ENCODE results near the gene OR52H1.

- TF ChIP-seq KDM1A (IDR thresholded peaks at IDR 0.05; ENCODE audit: low read depth): no peak
- TF ChIP-seq, protein P1, sequence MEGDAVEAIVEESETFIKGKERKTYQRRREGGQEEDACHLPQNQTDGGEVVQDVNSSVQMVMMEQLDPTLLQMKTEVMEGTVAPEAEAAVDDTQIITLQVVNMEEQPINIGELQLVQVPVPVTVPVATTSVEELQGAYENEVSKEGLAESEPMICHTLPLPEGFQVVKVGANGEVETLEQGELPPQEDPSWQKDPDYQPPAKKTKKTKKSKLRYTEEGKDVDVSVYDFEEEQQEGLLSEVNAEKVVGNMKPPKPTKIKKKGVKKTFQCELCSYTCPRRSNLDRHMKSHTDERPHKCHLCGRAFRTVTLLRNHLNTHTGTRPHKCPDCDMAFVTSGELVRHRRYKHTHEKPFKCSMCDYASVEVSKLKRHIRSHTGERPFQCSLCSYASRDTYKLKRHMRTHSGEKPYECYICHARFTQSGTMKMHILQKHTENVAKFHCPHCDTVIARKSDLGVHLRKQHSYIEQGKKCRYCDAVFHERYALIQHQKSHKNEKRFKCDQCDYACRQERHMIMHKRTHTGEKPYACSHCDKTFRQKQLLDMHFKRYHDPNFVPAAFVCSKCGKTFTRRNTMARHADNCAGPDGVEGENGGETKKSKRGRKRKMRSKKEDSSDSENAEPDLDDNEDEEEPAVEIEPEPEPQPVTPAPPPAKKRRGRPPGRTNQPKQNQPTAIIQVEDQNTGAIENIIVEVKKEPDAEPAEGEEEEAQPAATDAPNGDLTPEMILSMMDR (IDR thresholded peaks at IDR 0.05): no peak
- TF ChIP-seq POLR2A (IDR thresholded peaks at IDR 0.05; ENCODE audit: low read length): no peak
- TF ChIP-seq ESRRA (IDR thresholded peaks at IDR 0.05; ENCODE audit: borderline replicate concordance, low read length): no peak
- TF ChIP-seq RARB (CRISPR knock-in tag; IDR thresholded peaks at IDR 0.05): no peak
- TF ChIP-seq RFX5 (IDR thresholded peaks at IDR 0.05): no peak
- no peak for TF ChIP-seq USF2 (IDR thresholded peaks at IDR 0.05)
- no peak for TF ChIP-seq MAZ (IDR thresholded peaks at IDR 0.05; ENCODE audit: borderline replicate concordance, low read depth, low read length)
- TF ChIP-seq ELK1 (IDR thresholded peaks at IDR 0.05; ENCODE audit: low read depth, low read length): no peak
- TF ChIP-seq RNF2 (IDR thresholded peaks at IDR 0.05; ENCODE audit: borderline replicate concordance, low read depth): no peak
- TF ChIP-seq SREBF2 (IDR thresholded peaks at IDR 0.05): no peak
- TF ChIP-seq, protein P2, sequence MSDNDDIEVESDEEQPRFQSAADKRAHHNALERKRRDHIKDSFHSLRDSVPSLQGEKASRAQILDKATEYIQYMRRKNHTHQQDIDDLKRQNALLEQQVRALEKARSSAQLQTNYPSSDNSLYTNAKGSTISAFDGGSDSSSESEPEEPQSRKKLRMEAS (IDR thresholded peaks at IDR 0.05): no peak
- no peak for TF ChIP-seq MYC (IDR thresholded peaks at IDR 0.05; ENCODE audit: borderline replicate concordance, low read length)
Observed at GRCh38 chr11:5527716-5528115, 20.6 kb downstream of the OR52H1 start.
